ACC112 (cell line): Measurements from ENCODE around the gene IER5L.
"Not testable (repeated sequence)": the region's sequence is repeated elsewhere in the genome, so short reads cannot be mapped to it uniquely, and the experiment has no call there.

ENCODE experiments used
- H2AFZ ChIP-seq: fragments of 200-600 bp; sonication (generic); one replicate; pipeline ENCODE4 v1.6.0; 2017; ENCODE audit warnings: antibody characterized with exemption, low read length; ENCODE audit not compliant: unreplicated experiment
- H3K27ac ChIP-seq: fragments of 200-600 bp; sonication (generic); 2 replicates; pipeline ENCODE4 v1.5.1; 2014; ENCODE audit warnings: low read depth, mild to moderate bottlenecking, antibody characterized with exemption, low read length, moderate library complexity
- H3K27me3 ChIP-seq: fragments of 200-600 bp; sonication (generic); 2 replicates; pipeline ENCODE4 v1.6.1; 2014; ENCODE audit warnings: mild to moderate bottlenecking, antibody characterized with exemption, low read length, moderate library complexity, mixed read lengths; ENCODE audit not compliant: insufficient read depth
- H3K36me3 ChIP-seq: fragments of 200-600 bp; sonication (generic); 2 replicates; pipeline ENCODE4 v1.6.1; 2016; ENCODE audit warnings: mild to moderate bottlenecking, antibody characterized with exemption, low read length, moderate library complexity, mixed read lengths; ENCODE audit not compliant: insufficient read depth
- H3K4me1 ChIP-seq: fragments of 200-600 bp; sonication (generic); one replicate; pipeline ENCODE4 v1.6.1; 2016; ENCODE audit warnings: low read length, mixed read lengths; ENCODE audit not compliant: insufficient read depth, unreplicated experiment, control insufficient read depth
- H3K4me3 ChIP-seq: fragments of 200-600 bp; sonication (generic); 2 replicates; pipeline ENCODE4 v1.5.1; 2014; ENCODE audit warnings: mild to moderate bottlenecking, low read depth, low read length
- H3K79me2 ChIP-seq: fragments of 200-600 bp; sonication (generic); one replicate; pipeline ENCODE4 v1.6.0; 2016; ENCODE audit warnings: low read length; ENCODE audit not compliant: control insufficient read depth, unreplicated experiment, insufficient read depth

IER5L gene

GRCh38 chr9:129194221-129194620, 16.2 kb upstream of the IER5L start:
- H3K4me3 ChIP-seq, result no peak overlapping the region
- peaks cover 6% of the 10 kb centered on the region for H3K27me3 ChIP-seq
- H3K27ac ChIP-seq, result no peak overlapping the region
- no peak overlapping the region for H2AFZ ChIP-seq
- peaks cover 11% of the 10 kb centered on the region for H3K4me1 ChIP-seq
- no peaks in the 10 kb centered on the region for H3K79me2 ChIP-seq
- no peaks in the 10 kb centered on the region for H3K36me3 ChIP-seq

- H3K36me3 ChIP-seq, result no peaks in the 10 kb centered on the region
- no peaks in the 10 kb centered on the region for H3K79me2 ChIP-seq
- H3K4me1 ChIP-seq, result peaks cover 10% of the 10 kb centered on the region
- no peak overlapping the region for H2AFZ ChIP-seq
- H3K27ac ChIP-seq, result no peak overlapping the region
- H3K4me3 ChIP-seq, result no peak overlapping the region
- peaks cover 6% of the 10 kb centered on the region for H3K27me3 ChIP-seq
Measured at GRCh38 chr9:129193655-129194054, 15.6 kb upstream of the IER5L start.

GRCh38 chr9:129191234-129191633, 13.2 kb upstream of the IER5L start:
- Histone ChIP-seq H3K4me1 (no peaks in the 10 kb centered on the region), H3K4me3 (no peak overlapping the region), H3K27me3 (peaks cover 6% of the 10 kb centered on the region), H3K27ac (no peak overlapping the region), H3K36me3 (no peaks in the 10 kb centered on the region), H2AFZ (no peak overlapping the region), H3K79me2 (no peaks in the 10 kb centered on the region)

- not testable (repeated sequence) for H3K4me1 ChIP-seq, H3K27ac ChIP-seq, H2AFZ ChIP-seq, H3K4me3 ChIP-seq, H3K27me3 ChIP-seq, H3K79me2 ChIP-seq, H3K36me3 ChIP-seq
Measured at GRCh38 chr9:129189971-129190370, 11.9 kb upstream of the IER5L start.

GRCh38 chr9:129187042-129187441, 9.0 kb upstream of the IER5L start:
- H3K4me3 ChIP-seq, result no peak overlapping the region
- no peaks in the 10 kb centered on the region for H3K36me3 ChIP-seq
- H3K27me3 ChIP-seq, result no peaks in the 10 kb centered on the region
- no peaks in the 10 kb centered on the region for H3K79me2 ChIP-seq
- no peak overlapping the region for H3K27ac ChIP-seq
- H2AFZ ChIP-seq, result no peak overlapping the region
- peaks cover 2% of the 10 kb centered on the region for H3K4me1 ChIP-seq

- peaks cover 2% of the 10 kb centered on the region for H3K4me1 ChIP-seq
- no peak overlapping the region for H3K4me3 ChIP-seq
- H2AFZ ChIP-seq, result no peak overlapping the region
- H3K79me2 ChIP-seq, result no peaks in the 10 kb centered on the region
- no peak overlapping the region for H3K27ac ChIP-seq
- H3K36me3 ChIP-seq, result no peaks in the 10 kb centered on the region
- no peaks in the 10 kb centered on the region for H3K27me3 ChIP-seq
Measured at GRCh38 chr9:129185991-129186390, 7.9 kb upstream of the IER5L start.

GRCh38 chr9:129185402-129185801, 7.3 kb upstream of the IER5L start:
- H3K27ac ChIP-seq, result no peak overlapping the region
- H3K79me2 ChIP-seq, result no peaks in the 10 kb centered on the region
- H3K4me1 ChIP-seq, result peaks cover 2% of the 10 kb centered on the region
- no peak overlapping the region for H3K4me3 ChIP-seq
- H2AFZ ChIP-seq, result no peak overlapping the region
- H3K36me3 ChIP-seq, result no peaks in the 10 kb centered on the region
- H3K27me3 ChIP-seq, result no peaks in the 10 kb centered on the region

- H3K27me3 ChIP-seq, result no peaks in the 10 kb centered on the region
- H3K27ac ChIP-seq, result no peak overlapping the region
- no peak overlapping the region for H3K4me3 ChIP-seq
- H3K4me1 ChIP-seq, result peaks cover 2% of the 10 kb centered on the region
- H3K79me2 ChIP-seq, result no peaks in the 10 kb centered on the region
- no peak overlapping the region for H2AFZ ChIP-seq
- no peaks in the 10 kb centered on the region for H3K36me3 ChIP-seq
Measured at GRCh38 chr9:129184596-129185122, 6.6 kb upstream of the IER5L start.

- Histone ChIP-seq H3K36me3 (no peaks in the 10 kb centered on the region), H2AFZ (no peak overlapping the region), H3K27me3 (no peaks in the 10 kb centered on the region), H3K79me2 (no peaks in the 10 kb centered on the region), H3K4me3 (no peak overlapping the region), H3K4me1 (peaks cover 2% of the 10 kb centered on the region), H3K27ac (no peak overlapping the region)
Measured at GRCh38 chr9:129184219-129184524, 6.1 kb upstream of the IER5L start.

GRCh38 chr9:129183495-129184218, 5.6 kb upstream of the IER5L start:
- H3K4me1 ChIP-seq, result peaks cover 2% of the 10 kb centered on the region
- H3K4me3 ChIP-seq, result no peak overlapping the region
- H3K79me2 ChIP-seq, result no peaks in the 10 kb centered on the region
- no peaks in the 10 kb centered on the region for H3K27me3 ChIP-seq
- no peaks in the 10 kb centered on the region for H3K36me3 ChIP-seq
- no peak overlapping the region for H2AFZ ChIP-seq
- H3K27ac ChIP-seq, result no peak overlapping the region

- Histone ChIP-seq H3K4me1 (peaks cover 2% of the 10 kb centered on the region), H3K27me3 (no peaks in the 10 kb centered on the region), H3K79me2 (peaks cover 2% of the 10 kb centered on the region), H3K27ac (no peak overlapping the region), H2AFZ (no peak overlapping the region), H3K4me3 (no peak overlapping the region), H3K36me3 (no peaks in the 10 kb centered on the region)
Measured at GRCh38 chr9:129182625-129183494, 4.8 kb upstream of the IER5L start.
